ENCODE measurements around the gene CRBN. TPM values are rescaled to one million over a fixed set of nuclear protein-coding genes. Genes with fewer than 3 reads are reported as not detected.

Gene CRBN
- total and polyA plus RNA-seq, 2 donors (not counting 3 experiments of a cell fraction or from before 2014, with no cell fraction given), result 25.2 to 36.1 TPM

DNA sequence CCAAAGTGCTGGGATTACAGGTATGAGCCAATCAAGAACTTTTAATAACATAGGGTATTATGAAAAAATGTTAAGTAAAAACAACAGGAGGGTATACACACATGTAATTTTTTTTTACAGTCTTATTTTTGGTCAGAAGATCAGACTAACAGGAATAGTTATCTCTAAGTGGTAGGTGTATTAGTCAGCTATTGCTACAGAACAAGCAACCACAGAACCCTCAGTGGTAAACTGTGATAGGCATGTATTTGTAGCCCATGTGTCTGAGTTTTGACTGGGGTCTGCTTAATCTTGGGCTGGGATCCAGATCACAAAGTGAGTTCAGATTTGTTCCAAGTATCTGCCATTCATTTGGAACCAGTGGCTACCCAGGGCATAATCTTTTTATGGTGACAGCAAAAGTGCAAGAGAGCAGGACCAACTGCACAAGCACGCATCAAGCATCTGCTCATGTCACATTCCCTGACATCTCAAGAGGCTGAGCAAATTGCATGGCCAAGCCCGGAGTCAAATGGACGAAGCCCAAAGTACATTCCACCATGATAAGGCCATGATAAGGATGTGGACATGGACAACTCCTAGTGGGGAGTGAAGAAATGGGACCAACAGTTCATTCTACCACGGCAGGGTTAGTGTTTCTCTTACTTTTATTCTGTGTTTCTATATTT lies 66.3 kb downstream of the CRBN start:
- H3K79me2 ChIP-seq (ENCODE audit: control insufficient read depth, insufficient read depth, low read length), result no peaks in the 10 kb centered on the region
- no peak for TF ChIP-seq FOS (IDR thresholded peaks at IDR 0.05; ENCODE audit: borderline replicate concordance, insufficient read depth, low read length)
- TF ChIP-seq, protein P1, sequence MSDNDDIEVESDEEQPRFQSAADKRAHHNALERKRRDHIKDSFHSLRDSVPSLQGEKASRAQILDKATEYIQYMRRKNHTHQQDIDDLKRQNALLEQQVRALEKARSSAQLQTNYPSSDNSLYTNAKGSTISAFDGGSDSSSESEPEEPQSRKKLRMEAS (IDR thresholded peaks at IDR 0.05; ENCODE audit: insufficient read depth, insufficient read length), result no peak
- TF ChIP-seq POLR2A (IDR thresholded peaks at IDR 0.05; ENCODE audit: low read depth, low read length), result no peak
- TF ChIP-seq JUN (IDR thresholded peaks at IDR 0.05; ENCODE audit: borderline replicate concordance, insufficient read depth, insufficient read length, low read depth), result no peak
- TF ChIP-seq CTCF (IDR thresholded peaks at IDR 0.05; ENCODE audit: extremely low read depth in 1 of 2, insufficient read depth in 1 of 2, low read depth in 1 of 2, low read length in 2 of 2), result no peak
- no peak for TF ChIP-seq POLR2AphosphoS5 (IDR thresholded peaks at IDR 0.05; ENCODE audit: insufficient read depth, low read depth, low read length)
- TF ChIP-seq EZH2 (IDR thresholded peaks at IDR 0.05; ENCODE audit: borderline replicate concordance, low read depth, low read length, severe bottlenecking), result no peak
- TF ChIP-seq GATA2 (IDR thresholded peaks at IDR 0.05; ENCODE audit: insufficient read depth, insufficient read length, low read depth, low read length), result no peak
- no peak for TF ChIP-seq MYC (IDR thresholded peaks at IDR 0.05; ENCODE audit: low read depth, low read length)
- no TSS peak for BruUV-seq (replicated peaks)
- H3K27me3 ChIP-seq (ENCODE audit: control insufficient read depth in 2 of 2, insufficient read depth in 2 of 2, low read length in 2 of 2), result no peaks in the 10 kb centered on the region
- H3K4me1 ChIP-seq (ENCODE audit: control insufficient read depth, extremely low read depth, insufficient read depth, low read length), result no peaks in the 10 kb centered on the region
- ChIA-PET POLR2A (no interaction called here), CTCF (no interaction called here)
- no peaks in the 10 kb centered on the region for H3K9me3 ChIP-seq (replicated peaks; ENCODE audit: control insufficient read depth, insufficient read depth, low read length)
- dilution Hi-C loops (cut with MboI; ENCODE audit: extremely low pct_ligation_motif_present, low sequenced_read_pairs) (no loop called here), intact Hi-C loops (cut with micrococcal nuclease) (no loop called here)
- no peak overlapping the region for H3K4me2 ChIP-seq (ENCODE audit: insufficient read depth, low read length)
- H3K4me3 ChIP-seq (replicated peaks in 1 of 3; ENCODE audit: insufficient read depth in 1 of 3, low read depth in 1 of 3, low read length in 3 of 3), result no peak overlapping the region
- H3K27ac ChIP-seq (ENCODE audit: insufficient read depth, low read depth, low read length), result no peak overlapping the region
- H4K20me1 ChIP-seq (replicated peaks; ENCODE audit: control insufficient read depth, extremely low read depth, insufficient read depth, low read length), result no peaks in the 10 kb centered on the region
- no peaks in the 10 kb centered on the region for H3K9me1 ChIP-seq (replicated peaks; ENCODE audit: control insufficient read depth, extremely low read depth, insufficient read depth, low read length)
- H3K36me3 ChIP-seq (ENCODE audit: control insufficient read depth in 2 of 2, extremely low read depth in 1 of 2, insufficient read depth in 2 of 2, low read length in 2 of 2), result no peaks in the 10 kb centered on the region
- no peak overlapping the region for H2AFZ ChIP-seq (ENCODE audit: low read depth, low read length)
- DNase-seq (ENCODE audit: low read depth, low spot score) (no peak), FAIRE-seq (no peak)
- no peak overlapping the region for H3K9ac ChIP-seq (replicated peaks; ENCODE audit: extremely low read depth, insufficient read depth, low read length)
